Kidney epithelial cell (primary cell): ENCODE data around the gene KIF26B. TPM values are rescaled to one million over a fixed set of nuclear protein-coding genes. Genes with fewer than 3 reads are reported as not detected.
"Not testable (repeated sequence)": the region's sequence is repeated elsewhere in the genome, so short reads cannot be mapped to it uniquely, and the experiment has no call there.

Experiments
- DNase-seq: peaks from one replicate; pipeline ENCODE4 v3.0.0-alpha.2; 2010; ENCODE audit warnings: low read depth
- H3K27me3 ChIP-seq: 2 replicates; pipeline ENCODE4 v1.6.0; 2011; ENCODE audit warnings: low read length; ENCODE audit not compliant: control insufficient read depth, insufficient read depth
- H3K36me3 ChIP-seq: 2 replicates; pipeline ENCODE4 v1.5.1; 2011; ENCODE audit warnings: low read length; ENCODE audit not compliant: control insufficient read depth, insufficient read depth
- H3K4me3 ChIP-seq: 2 replicates; pipeline ENCODE4 v1.5.1; 2011; ENCODE audit warnings: low read depth, mild to moderate bottlenecking, control low read depth, low read length
- total RNA-seq: library from RNA; depleted of rRNA; stranded (reverse); fragments of >200 nt; gene quantifications from 2 replicates; pipeline ENCODE4 v1.2.3, GENCODE V29; 2015
- TF ChIP-seq, protein P1 (sequence below): IDR thresholded peaks from 2 replicates; pipeline ENCODE4 v1.5.1; 2011; ENCODE audit warnings: mild to moderate bottlenecking, moderate library complexity, low read length, control low read depth, inconsistent platforms; ENCODE audit not compliant: insufficient read depth, poor library complexity, severe bottlenecking

Gene KIF26B
- total RNA-seq, 1 donor from 2014 or later = 14.6 TPM

- no peaks in the 10 kb centered on the region for H3K27me3 ChIP-seq
- H3K36me3 ChIP-seq = no peaks in the 10 kb centered on the region
- no peak for DNase-seq
- H3K4me3 ChIP-seq = no peak overlapping the region
- TF ChIP-seq, protein P1, sequence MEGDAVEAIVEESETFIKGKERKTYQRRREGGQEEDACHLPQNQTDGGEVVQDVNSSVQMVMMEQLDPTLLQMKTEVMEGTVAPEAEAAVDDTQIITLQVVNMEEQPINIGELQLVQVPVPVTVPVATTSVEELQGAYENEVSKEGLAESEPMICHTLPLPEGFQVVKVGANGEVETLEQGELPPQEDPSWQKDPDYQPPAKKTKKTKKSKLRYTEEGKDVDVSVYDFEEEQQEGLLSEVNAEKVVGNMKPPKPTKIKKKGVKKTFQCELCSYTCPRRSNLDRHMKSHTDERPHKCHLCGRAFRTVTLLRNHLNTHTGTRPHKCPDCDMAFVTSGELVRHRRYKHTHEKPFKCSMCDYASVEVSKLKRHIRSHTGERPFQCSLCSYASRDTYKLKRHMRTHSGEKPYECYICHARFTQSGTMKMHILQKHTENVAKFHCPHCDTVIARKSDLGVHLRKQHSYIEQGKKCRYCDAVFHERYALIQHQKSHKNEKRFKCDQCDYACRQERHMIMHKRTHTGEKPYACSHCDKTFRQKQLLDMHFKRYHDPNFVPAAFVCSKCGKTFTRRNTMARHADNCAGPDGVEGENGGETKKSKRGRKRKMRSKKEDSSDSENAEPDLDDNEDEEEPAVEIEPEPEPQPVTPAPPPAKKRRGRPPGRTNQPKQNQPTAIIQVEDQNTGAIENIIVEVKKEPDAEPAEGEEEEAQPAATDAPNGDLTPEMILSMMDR = no peak
Measured at GRCh38 chr1:245330951-245331350, 176.2 kb downstream of the KIF26B start.

- H3K27me3 ChIP-seq = no peaks in the 10 kb centered on the region
- H3K4me3 ChIP-seq = no peak overlapping the region
- no peaks in the 10 kb centered on the region for H3K36me3 ChIP-seq
- DNase-seq = no peak
- TF ChIP-seq, protein P1 = no peak
Measured at GRCh38 chr1:245332085-245332484, 177.3 kb downstream of the KIF26B start.

DNA sequence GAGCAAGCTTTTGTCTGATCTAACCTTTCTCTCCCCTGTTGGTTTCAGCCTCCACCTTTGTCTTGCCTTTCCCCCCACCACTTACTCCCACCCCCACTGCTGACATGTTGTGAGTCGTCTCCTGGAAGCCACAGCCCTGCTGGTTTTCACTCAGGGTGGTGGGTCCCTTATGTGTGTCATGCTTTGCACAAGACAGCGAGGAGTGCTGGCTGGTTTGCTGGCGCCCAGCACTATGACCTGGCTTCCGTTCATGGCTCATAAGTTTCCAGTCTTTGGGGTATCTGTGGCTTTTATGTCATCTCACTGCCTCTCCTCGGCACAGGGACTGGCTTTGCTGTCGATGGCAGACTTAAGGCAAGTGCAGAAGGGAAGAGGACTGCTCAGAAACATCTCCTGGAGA is 177.7 kb downstream of the KIF26B start:
- Histone ChIP-seq H3K4me3 (no peak overlapping the region), H3K36me3 (no peaks in the 10 kb centered on the region), H3K27me3 (no peaks in the 10 kb centered on the region)
- DNase-seq = no peak
- TF ChIP-seq, protein P1 = no peak

DNA sequence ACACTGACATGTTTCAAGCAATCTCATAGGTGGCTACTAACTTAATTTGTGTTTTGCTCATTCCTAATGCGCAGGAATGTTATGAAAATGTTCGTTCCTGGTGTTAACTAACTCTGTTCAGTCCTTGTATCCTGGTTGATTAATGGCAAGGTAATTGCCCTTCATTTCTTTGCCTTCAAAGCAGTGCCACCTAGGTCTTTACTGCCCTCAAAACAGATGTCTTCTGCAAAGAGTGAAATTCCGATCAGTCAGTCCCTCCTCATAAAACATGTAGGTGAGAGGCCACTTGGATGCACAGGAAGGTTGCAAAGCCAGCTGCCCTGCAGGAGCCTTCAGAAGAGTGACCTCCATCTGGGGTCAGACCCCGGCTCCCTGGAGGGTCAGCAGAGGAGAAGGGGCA is 179.4 kb downstream of the KIF26B start:
- DNase-seq = no peak
- no peaks in the 10 kb centered on the region for H3K27me3 ChIP-seq
- H3K36me3 ChIP-seq = no peaks in the 10 kb centered on the region
- TF ChIP-seq, protein P1 = no peak
- no peak overlapping the region for H3K4me3 ChIP-seq

DNA sequence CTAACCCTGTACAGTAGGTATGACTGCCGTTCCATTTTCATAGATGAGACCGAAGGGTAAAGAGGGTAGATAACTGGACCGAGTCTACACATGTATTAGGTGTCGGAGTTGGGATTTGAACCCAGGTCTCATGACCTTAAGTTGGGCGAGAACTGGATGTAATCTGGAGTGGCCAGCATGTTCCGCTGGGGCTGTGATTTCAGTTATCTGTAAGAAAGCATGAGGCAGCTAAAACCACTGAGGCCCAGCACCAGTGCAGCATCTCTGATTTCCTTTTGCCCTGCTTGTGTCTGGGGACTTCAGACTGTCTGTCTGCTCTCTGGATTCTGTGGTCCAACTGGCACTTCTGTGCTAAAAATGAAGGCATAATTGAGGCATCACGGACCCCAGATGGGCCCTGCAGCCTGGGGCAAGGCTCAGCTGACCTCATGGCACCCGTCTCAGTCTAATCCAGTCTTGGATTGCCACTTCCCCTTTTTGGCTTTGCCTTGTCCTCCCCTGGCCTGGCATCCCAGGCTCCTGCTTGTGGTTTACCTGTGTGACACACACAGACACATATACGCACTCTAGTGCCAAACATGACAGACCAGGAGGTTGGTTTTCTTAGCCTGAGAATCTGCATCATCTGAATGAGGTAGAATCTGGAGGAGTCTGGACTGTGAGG is 180.2 kb downstream of the KIF26B start:
- Histone ChIP-seq H3K36me3 (no peaks in the 10 kb centered on the region), H3K27me3 (no peaks in the 10 kb centered on the region), H3K4me3 (no peak overlapping the region)
- no peak for DNase-seq
- TF ChIP-seq, protein P1 = no peak

DNA sequence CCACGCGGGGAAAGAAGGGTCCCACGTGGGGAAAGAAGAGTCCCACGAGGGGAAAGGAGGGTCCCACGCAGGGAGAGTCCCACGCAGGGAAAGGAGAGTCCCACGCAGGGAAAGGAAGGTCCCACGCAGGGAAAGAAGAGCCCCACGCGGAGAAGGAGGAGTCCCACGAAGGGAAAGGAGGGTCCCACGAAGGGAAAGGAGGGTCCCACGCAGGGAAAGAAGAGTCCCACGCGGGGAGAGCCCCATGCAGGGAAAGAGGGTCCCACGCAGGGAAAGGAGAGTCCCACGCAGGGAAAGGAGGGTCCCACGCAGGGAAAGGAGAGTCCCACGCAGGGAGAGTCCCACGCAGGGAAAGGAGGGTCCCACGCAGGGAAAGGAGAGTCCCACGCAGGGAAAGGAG is 180.9 kb downstream of the KIF26B start:
- not testable (repeated sequence) for H3K27me3 ChIP-seq, H3K4me3 ChIP-seq, H3K36me3 ChIP-seq, DNase-seq
